GM23248 (cell line): ENCODE data around the gene GALNT2.

Source experiments
- EZH2 ChIP-seq: fragments of 200-600 bp; sonication (generic); IDR thresholded peaks from 2 replicates; pipeline ENCODE4 v1.6.1; 2018; ENCODE audit warnings: antibody characterized with exemption, mild to moderate bottlenecking; ENCODE audit not compliant: insufficient read depth, poor library complexity, severe bottlenecking
- EZH2phosphoT487 ChIP-seq: fragments of 200-600 bp; sonication (generic); IDR thresholded peaks from 2 replicates; pipeline ENCODE4 v1.6.1; 2018; ENCODE audit warnings: antibody characterized with exemption, moderate library complexity, mild to moderate bottlenecking, low read depth; ENCODE audit not compliant: insufficient read depth

GRCh38 chr1:230171356-230172015 lies 104.4 kb downstream of the GALNT2 start:
- no peak for TF ChIP-seq EZH2
- TF ChIP-seq EZH2phosphoT487, result peak; percentile 88
